Activated CD4-positive, alpha-beta memory T cell treated with anti-CD3 and anti-CD28 coated beads, Interleukin-2, amount 10 ng/mL, durations not matched to agents 7 days and 5 days (primary cell): ENCODE measurements around the gene FABP7. TPM values are rescaled to one million over a fixed set of nuclear protein-coding genes. Genes with fewer than 3 reads are reported as not detected.

Experiments
- CTCF ChIA-PET: fragments of 350-600 bp; sonication (Branson Sonifier 250); formaldehyde crosslinking; loops from one replicate; lab custom pipeline; 2021; ENCODE audit warnings: antibody characterized with exemption, inconsistent platforms; lab: Charles Lee
- POLR2A ChIA-PET: fragments of 350-600 bp; sonication (Branson Sonifier 250); formaldehyde crosslinking; loops from one replicate; lab custom pipeline; 2021; ENCODE audit warnings: antibody characterized with exemption; lab: Charles Lee
- DNase-seq: peaks from one replicate; pipeline ENCODE4 v3.0.0-alpha.2; 2020
- H3K27ac Mint-ChIP-seq: one replicate; pipeline ENCODE4 v1.8.0; 2021; ENCODE audit warnings: mild to moderate bottlenecking, mixed read lengths
- H3K27me3 Mint-ChIP-seq: one replicate; pipeline ENCODE4 v1.8.0; 2021; ENCODE audit warnings: mixed read lengths
- H3K36me3 Mint-ChIP-seq: one replicate; pipeline ENCODE4 v1.8.0; 2021; ENCODE audit warnings: low read depth, mixed read lengths
- H3K4me1 Mint-ChIP-seq: one replicate; pipeline ENCODE4 v1.8.0; 2021; ENCODE audit warnings: mixed read lengths
- H3K4me3 Mint-ChIP-seq: one replicate; pipeline ENCODE4 v1.8.0; 2021; ENCODE audit warnings: mild to moderate bottlenecking, mixed read lengths
- H3K9me3 Mint-ChIP-seq: one replicate; pipeline ENCODE4 v1.8.0; 2021; ENCODE audit warnings: mixed read lengths
- total RNA-seq, 2 experiments: library from RNA; stranded (reverse); gene quantifications; one replicate each; pipeline ENCODE4 v1.2.3, GENCODE V29; 2021

FABP7 gene
- total RNA-seq, 2 experiments from 2014 or later, result not detected

- Mint-ChIP-seq H3K4me1 (peaks cover 14% of the 10 kb centered on the region), H3K27ac (no peak overlapping the region), H3K36me3 (no peaks in the 10 kb centered on the region), H3K27me3 (peaks cover 40% of the 10 kb centered on the region), H3K4me3 (peak overlapping the region; percentile 76), H3K9me3 (no peaks in the 10 kb centered on the region)
- ChIA-PET CTCF (interaction anchor here (1.2 to 2.0 kb wide), 2 partner anchors 8 to 45 kb away, joined by 4 to 10 read pairs; no protein-coding TSS in a partner anchor), POLR2A (no interaction called here)
- DNase-seq, result no peak
Observed at GRCh38 chr6:122790028-122790422, 10.5 kb downstream of the FABP7 start.

GRCh38 chr6:122790423-122791309 is 11.2 kb downstream of the FABP7 start:
- Mint-ChIP-seq H3K27me3 (peaks cover 40% of the 10 kb centered on the region), H3K4me1 (peaks cover 14% of the 10 kb centered on the region), H3K27ac (no peak overlapping the region), H3K9me3 (no peaks in the 10 kb centered on the region), H3K4me3 (no peak overlapping the region), H3K36me3 (no peaks in the 10 kb centered on the region)
- POLR2A ChIA-PET, result no interaction called here
- DNase-seq, result no peak
- CTCF ChIA-PET, result no interaction called here

GRCh38 chr6:122791310-122791679 is 11.8 kb downstream of the FABP7 start:
- Mint-ChIP-seq H3K4me3 (no peak overlapping the region), H3K27me3 (peaks cover 37% of the 10 kb centered on the region), H3K27ac (no peak overlapping the region)

GRCh38 chr6:122792766-122793165 is 13.2 kb downstream of the FABP7 start:
- Mint-ChIP-seq H3K27ac (no peak overlapping the region), H3K4me1 (peaks cover 15% of the 10 kb centered on the region), H3K36me3 (no peaks in the 10 kb centered on the region), H3K4me3 (no peak overlapping the region), H3K27me3 (peaks cover 28% of the 10 kb centered on the region), H3K9me3 (no peaks in the 10 kb centered on the region)
- CTCF ChIA-PET, result no interaction called here
- no peak for DNase-seq
- POLR2A ChIA-PET, result no interaction called here

More at GRCh38 chr6:122791310-122791679, 11.8 kb downstream of the FABP7 start:
- ChIA-PET POLR2A (no interaction called here), CTCF (no interaction called here)
- no peak for DNase-seq
- Mint-ChIP-seq H3K36me3 (no peaks in the 10 kb centered on the region), H3K4me1 (peaks cover 14% of the 10 kb centered on the region), H3K9me3 (no peaks in the 10 kb centered on the region)

GRCh38 chr6:122797537-122797936 is 18.0 kb downstream of the FABP7 start:
- Mint-ChIP-seq H3K27ac (no peak overlapping the region), H3K36me3 (no peaks in the 10 kb centered on the region), H3K9me3 (no peaks in the 10 kb centered on the region), H3K4me3 (no peak overlapping the region), H3K4me1 (peaks cover 5% of the 10 kb centered on the region), H3K27me3 (no peaks in the 10 kb centered on the region)
- POLR2A ChIA-PET, result interaction anchor here (1.0 kb wide), 1 partner anchor 8 kb away, joined by 3 read pairs; the partner anchor contains the start of gene SMPDL3A
- no peak for DNase-seq
- CTCF ChIA-PET, result interaction anchor here (1.4 to 1.9 kb wide), 3 partner anchors 8 to 42 kb away, joined by 3 to 10 read pairs (median 8); partner anchors contain the start of gene SMPDL3A

- POLR2A ChIA-PET, result interaction anchor here (1.0 kb wide), 1 partner anchor 9 kb away, joined by 3 read pairs; the partner anchor contains the start of gene SMPDL3A
- Mint-ChIP-seq H3K36me3 (no peaks in the 10 kb centered on the region), H3K27me3 (no peaks in the 10 kb centered on the region), H3K9me3 (no peaks in the 10 kb centered on the region), H3K4me1 (peaks cover 5% of the 10 kb centered on the region), H3K4me3 (no peak overlapping the region), H3K27ac (no peak overlapping the region)
- no peak for DNase-seq
- CTCF ChIA-PET, result interaction anchor here (0.5 to 1.9 kb wide), 4 partner anchors 9 to 41 kb away, joined by 3 to 10 read pairs (median 6); partner anchors contain the start of gene SMPDL3A
Observed at GRCh38 chr6:122798099-122798641, 18.7 kb downstream of the FABP7 start.

- no peaks in the 10 kb centered on the region for H3K27me3 Mint-ChIP-seq
- H3K36me3 Mint-ChIP-seq, result no peaks in the 10 kb centered on the region
Observed at GRCh38 chr6:122799140-122799745, 19.7 kb downstream of the FABP7 start.

GRCh38 chr6:122799916-122800686 is 20.6 kb downstream of the FABP7 start:
- DNase-seq, result no peak
- no peak overlapping the region for H3K4me3 Mint-ChIP-seq
- H3K9me3 Mint-ChIP-seq, result no peaks in the 10 kb centered on the region
- no peaks in the 10 kb centered on the region for H3K27me3 Mint-ChIP-seq
- POLR2A ChIA-PET, result no interaction called here
- H3K27ac Mint-ChIP-seq, result no peak overlapping the region
- H3K36me3 Mint-ChIP-seq, result no peaks in the 10 kb centered on the region
- H3K4me1 Mint-ChIP-seq, result peaks cover 5% of the 10 kb centered on the region
- CTCF ChIA-PET, result interaction anchor here (1.0 kb wide), 1 partner anchor 38 kb away, joined by 3 read pairs; no protein-coding TSS in a partner anchor

More at GRCh38 chr6:122799140-122799745, 19.7 kb downstream of the FABP7 start:
- DNase-seq, result no peak
- POLR2A ChIA-PET, result no interaction called here
- no peaks in the 10 kb centered on the region for H3K9me3 Mint-ChIP-seq
- H3K4me1 Mint-ChIP-seq, result peaks cover 5% of the 10 kb centered on the region
- no peak overlapping the region for H3K4me3 Mint-ChIP-seq
- no peak overlapping the region for H3K27ac Mint-ChIP-seq
- CTCF ChIA-PET, result interaction anchor here (1.9 kb wide), 1 partner anchor 40 kb away, joined by 8 read pairs; no protein-coding TSS in a partner anchor

- CTCF ChIA-PET, result interaction anchor here (1.2 kb wide), 1 partner anchor 11 kb away, joined by 3 read pairs; no protein-coding TSS in a partner anchor
- POLR2A ChIA-PET, result no interaction called here
Observed at GRCh38 chr6:122800906-122801305, 21.4 kb downstream of the FABP7 start.

GRCh38 chr6:122801397-122801796 is 21.9 kb downstream of the FABP7 start:
- Mint-ChIP-seq H3K36me3 (no peaks in the 10 kb centered on the region), H3K4me3 (no peak overlapping the region), H3K27ac (no peak overlapping the region), H3K9me3 (no peaks in the 10 kb centered on the region), H3K27me3 (no peaks in the 10 kb centered on the region), H3K4me1 (peaks cover 5% of the 10 kb centered on the region)
- ChIA-PET CTCF (interaction anchor here (1.2 kb wide), 1 partner anchor 11 kb away, joined by 3 read pairs; no protein-coding TSS in a partner anchor), POLR2A (no interaction called here)
- no peak for DNase-seq

More at GRCh38 chr6:122800906-122801305, 21.4 kb downstream of the FABP7 start:
- no peak overlapping the region for H3K4me3 Mint-ChIP-seq
- no peaks in the 10 kb centered on the region for H3K9me3 Mint-ChIP-seq
- no peak for DNase-seq
- H3K36me3 Mint-ChIP-seq, result no peaks in the 10 kb centered on the region
- H3K27me3 Mint-ChIP-seq, result no peaks in the 10 kb centered on the region
- peaks cover 5% of the 10 kb centered on the region for H3K4me1 Mint-ChIP-seq
- H3K27ac Mint-ChIP-seq, result no peak overlapping the region

- Mint-ChIP-seq H3K27me3 (no peaks in the 10 kb centered on the region), H3K4me3 (no peak overlapping the region), H3K9me3 (no peaks in the 10 kb centered on the region), H3K4me1 (no peaks in the 10 kb centered on the region), H3K27ac (no peak overlapping the region), H3K36me3 (no peaks in the 10 kb centered on the region)
- ChIA-PET CTCF (no interaction called here), POLR2A (no interaction called here)
- DNase-seq, result no peak
Observed at GRCh38 chr6:122803171-122803661, 23.7 kb downstream of the FABP7 start.

- Mint-ChIP-seq H3K27ac (no peak overlapping the region), H3K27me3 (no peaks in the 10 kb centered on the region), H3K9me3 (no peaks in the 10 kb centered on the region), H3K4me3 (no peak overlapping the region), H3K4me1 (no peaks in the 10 kb centered on the region), H3K36me3 (no peaks in the 10 kb centered on the region)
- no peak for DNase-seq
- ChIA-PET POLR2A (no interaction called here), CTCF (no interaction called here)
Observed at GRCh38 chr6:122804962-122805485, 25.5 kb downstream of the FABP7 start.
